ENCODE results near the gene APOA4. TPM values are rescaled to one million over a fixed set of nuclear protein-coding genes. Genes with fewer than 3 reads are reported as not detected.

APOA4 gene
- total RNA-seq, 1 donor from 2014 or later, result 0.56 TPM

- peaks cover 3% of the 10 kb centered on the region for H3K36me3 ChIP-seq
- peaks cover 18% of the 10 kb centered on the region for H3K36me3 Mint-ChIP-seq
- DNase-seq (ENCODE audit: low spot score), result no peak
- no peaks in the 10 kb centered on the region for H4K20me1 ChIP-seq (ENCODE audit: low read depth)
- peaks cover 35% of the 10 kb centered on the region for H3F3A ChIP-seq (ENCODE audit: low read depth)
- H3K9ac ChIP-seq, result no peak overlapping the region
- no peaks in the 10 kb centered on the region for H3K27me3 Mint-ChIP-seq (ENCODE audit: insufficient read depth, low read depth)
- peaks cover 5% of the 10 kb centered on the region for H3K79me2 ChIP-seq (ENCODE audit: low read depth)
- no peak overlapping the region for H3K4me3 ChIP-seq
- TF ChIP-seq CTCF (IDR thresholded peaks at IDR 0.05) (no peak), EZH2 (IDR thresholded peaks at IDR 0.05) (no peak), EZH2phosphoT487 (IDR thresholded peaks at IDR 0.05) (no peak)
- no peak overlapping the region for H3K4me3 Mint-ChIP-seq
- no peaks in the 10 kb centered on the region for H3K9me3 ChIP-seq (ENCODE audit: low read depth)
- H3K4me1 Mint-ChIP-seq, result peaks cover 15% of the 10 kb centered on the region
- no peaks in the 10 kb centered on the region for H3K27me3 ChIP-seq
- H3K27ac ChIP-seq, result no peak overlapping the region
- no peak overlapping the region for H3K4me2 ChIP-seq
- no peaks in the 10 kb centered on the region for H3K9me3 Mint-ChIP-seq
- no peak overlapping the region for H2AFZ ChIP-seq (replicated peaks)
- no peak overlapping the region for H3K27ac Mint-ChIP-seq
- H3K4me1 ChIP-seq, result peaks cover 12% of the 10 kb centered on the region
Observed at GRCh38 chr11:116777056-116777455, 46.0 kb downstream of the APOA4 start.

GRCh38 chr11:116776522-116776984, 46.6 kb downstream of the APOA4 start:
- no peak for DNase-seq (ENCODE audit: low spot score)
- H3K27me3 Mint-ChIP-seq (ENCODE audit: insufficient read depth, low read depth), result no peaks in the 10 kb centered on the region
- H3K9me3 Mint-ChIP-seq, result no peaks in the 10 kb centered on the region
- Histone ChIP-seq H3K4me3 (no peak overlapping the region), H3K79me2 (ENCODE audit: low read depth) (peaks cover 10% of the 10 kb centered on the region), H3K9me3 (ENCODE audit: low read depth) (no peaks in the 10 kb centered on the region), H4K20me1 (ENCODE audit: low read depth) (peaks cover 3% of the 10 kb centered on the region), H3K27ac (no peak overlapping the region), H3K27me3 (no peaks in the 10 kb centered on the region), H3F3A (ENCODE audit: low read depth) (peaks cover 38% of the 10 kb centered on the region), H3K36me3 (peaks cover 3% of the 10 kb centered on the region), H3K4me1 (peaks cover 15% of the 10 kb centered on the region), H3K4me2 (no peak overlapping the region), H3K9ac (no peak overlapping the region), H2AFZ (replicated peaks) (no peak overlapping the region)
- H3K4me3 Mint-ChIP-seq, result no peak overlapping the region
- H3K27ac Mint-ChIP-seq, result no peak overlapping the region
- TF ChIP-seq EZH2 (IDR thresholded peaks at IDR 0.05) (no peak), CTCF (IDR thresholded peaks at IDR 0.05) (no peak), EZH2phosphoT487 (IDR thresholded peaks at IDR 0.05) (no peak)
- peaks cover 20% of the 10 kb centered on the region for H3K4me1 Mint-ChIP-seq
- H3K36me3 Mint-ChIP-seq, result peaks cover 17% of the 10 kb centered on the region

GRCh38 chr11:116775975-116776374, 47.1 kb downstream of the APOA4 start:
- H3K9me3 ChIP-seq (ENCODE audit: low read depth), result no peaks in the 10 kb centered on the region
- peaks cover 9% of the 10 kb centered on the region for H4K20me1 ChIP-seq (ENCODE audit: low read depth)
- H3K36me3 Mint-ChIP-seq, result peaks cover 14% of the 10 kb centered on the region
- peaks cover 3% of the 10 kb centered on the region for H3K36me3 ChIP-seq
- peaks cover 16% of the 10 kb centered on the region for H3K79me2 ChIP-seq (ENCODE audit: low read depth)
- peaks cover 21% of the 10 kb centered on the region for H3K4me1 ChIP-seq
- peaks cover 39% of the 10 kb centered on the region for H3F3A ChIP-seq (ENCODE audit: low read depth)
- no peak overlapping the region for H2AFZ ChIP-seq (replicated peaks)
- no peaks in the 10 kb centered on the region for H3K27me3 ChIP-seq
- no peak overlapping the region for H3K4me3 Mint-ChIP-seq
- no peak for DNase-seq (ENCODE audit: low spot score)
- H3K4me3 ChIP-seq, result no peak overlapping the region
- H3K9me3 Mint-ChIP-seq, result no peaks in the 10 kb centered on the region
- H3K9ac ChIP-seq, result no peak overlapping the region
- no peak overlapping the region for H3K27ac ChIP-seq
- peaks cover 26% of the 10 kb centered on the region for H3K4me1 Mint-ChIP-seq
- TF ChIP-seq EZH2phosphoT487 (IDR thresholded peaks at IDR 0.05), result no peak
- TF ChIP-seq EZH2 (IDR thresholded peaks at IDR 0.05), result no peak
- no peak for TF ChIP-seq CTCF (IDR thresholded peaks at IDR 0.05)
- no peak overlapping the region for H3K4me2 ChIP-seq
- H3K27ac Mint-ChIP-seq, result no peak overlapping the region
- no peaks in the 10 kb centered on the region for H3K27me3 Mint-ChIP-seq (ENCODE audit: insufficient read depth, low read depth)
